H1 (cell line): ENCODE data around the gene ASTN2. TPM values are rescaled to one million over a fixed set of nuclear protein-coding genes. Genes with fewer than 3 reads are reported as not detected.

ENCODE experiments used
- BACH1 ChIP-seq: IDR thresholded peaks from 2 replicates; pipeline ENCODE4 v1.6.1; 2012; ENCODE audit warnings: low read length, improper control_type of control experiment
- CHD7 ChIP-seq: fragments of 300-600 bp; sonication (generic); IDR thresholded peaks from 2 replicates; pipeline ENCODE4 v1.7.1; 2012; ENCODE audit warnings: low read length, moderate library complexity, mild to moderate bottlenecking, inconsistent platforms; ENCODE audit not compliant: insufficient replicate concordance
- EGR1 ChIP-seq: IDR thresholded peaks from 2 replicates; pipeline ENCODE4 v1.6.1; 2011; ENCODE audit warnings: low read depth, low read length, borderline replicate concordance
- KDM5A ChIP-seq: fragments of 200-600 bp; IDR thresholded peaks from 2 replicates; pipeline ENCODE4 v1.7.1; 2012; ENCODE audit warnings: mild to moderate bottlenecking, low read length, inconsistent platforms, mixed read lengths
- polyA plus RNA-seq, 7 experiments: library from polyadenylated mRNA; depleted of rRNA in 3 of 7; stranded (reverse) in 5 of 7; unstranded in 2 of 7; fragments of >200 nt in 5 of 7; fragments of 200-250 nt in 2 of 7; gene quantifications; 1 replicate in 5 of 7; 2 replicates in 1 of 7; 4 replicates in 1 of 7; pipeline versions ENCODE4 v1.2.1 to v1.2.3, GENCODE V29; 2011 to 2013; ENCODE audit warnings: missing spikeins in 2 of 7, mixed read lengths in 2 of 7
- total RNA-seq: library from RNA; stranded (reverse); fragmentation: NEBNext Ultra II Directional; extraction: Animal tissue kit (Norgen Biotek cat#: 25700); gene quantifications from 2 replicates; pipeline ENCODE4 v1.2.1, GENCODE V29; 2021

Gene ASTN2
- total and polyA plus RNA-seq, 2 of the 8 experiments (the other 6 are each of a cell fraction or from before 2014, with no cell fraction given) = 8.2 to 13.7 TPM

GRCh38 chr9:116691607-116692006 lies 723.2 kb downstream of the ASTN2 start (continued):
- TF ChIP-seq CHD7 = no peak
- no peak for TF ChIP-seq KDM5A
- TF ChIP-seq BACH1 = no peak
- TF ChIP-seq EGR1 = no peak
